GM23248 (cell line): Measurements from ENCODE around the gene NSMCE1.

Experiments
- EZH2 ChIP-seq: fragments of 200-600 bp; sonication (generic); IDR thresholded peaks from 2 replicates; pipeline ENCODE4 v1.6.1; 2018; ENCODE audit warnings: antibody characterized with exemption, mild to moderate bottlenecking; ENCODE audit not compliant: insufficient read depth, poor library complexity, severe bottlenecking
- EZH2phosphoT487 ChIP-seq: fragments of 200-600 bp; sonication (generic); IDR thresholded peaks from 2 replicates; pipeline ENCODE4 v1.6.1; 2018; ENCODE audit warnings: antibody characterized with exemption, moderate library complexity, mild to moderate bottlenecking, low read depth; ENCODE audit not compliant: insufficient read depth

DNA sequence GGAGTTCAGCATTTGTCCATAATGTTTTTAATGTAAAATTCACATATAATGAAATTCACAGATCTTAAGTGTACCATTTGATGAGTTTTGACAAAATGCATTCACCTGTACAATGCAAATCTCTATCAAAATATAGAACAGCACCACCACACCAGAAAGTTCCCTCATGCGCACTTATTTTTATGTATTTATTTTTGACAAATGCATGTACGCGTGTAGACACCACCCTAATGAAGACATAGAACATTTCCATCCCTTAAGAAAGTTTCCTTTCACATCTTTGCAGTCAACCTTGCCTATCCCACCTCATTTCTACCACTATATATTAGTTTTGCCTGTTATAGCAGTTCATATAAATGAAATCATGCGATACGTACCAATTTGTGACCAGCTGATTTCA lies 29.6 kb upstream of the NSMCE1 start:
- TF ChIP-seq EZH2 (no peak), EZH2phosphoT487 (no peak)
